ENCODE data around the gene SEPHS1.

SEPHS1 gene

DNA sequence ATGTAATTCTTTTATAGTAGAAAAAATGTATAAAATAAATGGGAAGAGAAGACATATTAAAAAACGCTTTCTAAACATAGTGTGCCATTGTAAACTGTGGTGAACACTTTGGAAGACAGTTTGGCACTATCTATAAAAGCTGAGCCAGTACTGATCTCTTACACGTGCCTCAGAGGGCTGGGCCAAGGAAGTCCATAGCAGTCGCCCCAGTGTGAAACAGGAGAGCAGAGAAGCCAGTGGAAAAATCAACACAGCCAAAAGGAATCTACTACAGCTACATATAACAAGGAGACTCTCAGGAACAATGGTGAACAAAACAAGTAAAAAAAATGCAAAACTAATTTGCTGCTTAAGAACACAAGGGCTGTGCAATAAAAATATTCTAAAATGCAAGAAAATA, 20.6 kb downstream of the SEPHS1 start:
- no peak for DNase-seq (ENCODE audit: low read depth)

DNA sequence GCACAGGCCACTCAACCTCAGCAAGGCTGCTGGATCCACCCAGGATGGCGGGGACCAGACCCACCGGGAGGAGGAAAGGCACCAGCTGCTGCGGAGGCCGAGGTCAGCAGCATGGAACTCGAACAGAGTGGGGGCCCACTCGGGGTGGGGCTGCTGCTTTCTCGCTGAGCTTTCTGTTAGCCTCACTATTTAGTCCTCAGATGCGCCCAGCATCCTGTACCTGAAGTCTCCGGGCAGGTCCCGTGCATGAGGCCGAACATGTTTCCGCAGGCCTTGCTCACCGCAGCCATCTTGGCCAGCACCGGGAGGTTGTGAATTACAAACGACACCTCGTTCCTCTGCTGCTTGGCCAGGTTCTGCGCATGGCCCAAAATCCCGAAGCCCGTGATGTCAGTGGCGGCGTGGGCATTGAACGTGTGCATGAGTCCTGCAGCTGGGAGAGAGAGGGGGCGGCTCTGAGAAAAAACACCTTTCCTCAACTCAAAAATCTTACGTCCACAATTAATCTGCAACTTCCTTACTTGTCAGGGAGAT, 25.4 kb downstream of the SEPHS1 start:
- no peak for DNase-seq (ENCODE audit: low read depth)

DNA sequence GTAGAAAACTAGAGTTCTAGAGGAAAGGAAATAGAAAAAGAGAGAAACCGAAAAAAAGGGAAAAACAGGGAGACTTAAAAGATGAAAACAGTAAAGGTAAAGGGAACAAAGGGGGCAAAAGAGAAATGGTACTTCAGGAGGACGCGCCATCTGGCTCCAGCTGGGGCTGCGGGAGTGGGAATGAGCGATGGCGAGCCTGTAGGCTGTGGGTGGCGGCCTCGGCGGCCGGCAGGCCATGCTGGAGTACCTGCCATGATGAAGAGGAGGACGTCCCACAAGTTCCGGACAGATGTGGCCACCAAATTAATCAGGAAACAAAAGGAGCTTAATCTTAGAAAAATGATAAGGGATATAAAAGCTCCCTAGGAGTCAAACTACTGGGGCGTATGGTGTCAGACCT, 26.5 kb downstream of the SEPHS1 start:
- DNase-seq (ENCODE audit: low read depth) = no peak

DNA sequence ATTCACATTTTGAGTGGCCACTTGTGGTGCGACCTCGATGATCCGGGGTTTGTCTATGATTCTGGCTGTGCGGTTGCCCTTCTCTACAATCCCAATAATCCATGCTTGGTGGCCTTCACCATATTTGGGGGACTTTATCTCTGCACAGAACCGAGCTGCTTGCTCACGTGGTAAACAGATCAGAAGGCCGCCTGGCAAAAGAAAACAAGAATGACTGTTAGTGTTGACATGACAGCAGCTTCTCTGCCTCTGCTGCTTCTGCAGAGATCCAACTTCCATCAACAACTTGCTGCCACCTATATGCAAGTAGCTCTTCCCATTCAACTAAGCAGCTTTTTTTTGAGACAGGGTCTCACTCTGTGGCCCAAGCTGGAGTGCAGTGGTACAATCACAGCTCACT, 28.9 kb downstream of the SEPHS1 start:
- DNase-seq (ENCODE audit: low read depth) = no peak

DNA sequence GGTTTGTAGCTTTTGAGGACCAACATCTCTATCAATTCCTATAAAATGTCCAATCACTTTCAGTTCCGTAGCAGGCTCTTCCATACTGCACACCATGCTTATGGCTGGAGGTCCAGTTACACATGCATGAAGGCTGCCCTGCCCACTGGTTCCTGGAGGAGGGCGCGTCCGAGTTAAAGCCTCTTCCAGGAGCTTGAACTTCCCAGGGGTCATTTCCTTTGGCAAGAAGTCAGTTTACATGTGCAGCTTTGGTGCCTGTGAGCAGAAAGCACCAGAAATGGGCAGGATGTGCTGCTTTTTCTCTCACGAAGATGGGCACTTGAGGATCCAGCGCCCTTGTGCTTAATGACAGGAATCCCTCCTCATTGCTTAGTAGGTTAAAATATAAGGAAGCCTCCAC, 30.6 kb downstream of the SEPHS1 start:
- DNase-seq (ENCODE audit: low read depth) = no peak

DNA sequence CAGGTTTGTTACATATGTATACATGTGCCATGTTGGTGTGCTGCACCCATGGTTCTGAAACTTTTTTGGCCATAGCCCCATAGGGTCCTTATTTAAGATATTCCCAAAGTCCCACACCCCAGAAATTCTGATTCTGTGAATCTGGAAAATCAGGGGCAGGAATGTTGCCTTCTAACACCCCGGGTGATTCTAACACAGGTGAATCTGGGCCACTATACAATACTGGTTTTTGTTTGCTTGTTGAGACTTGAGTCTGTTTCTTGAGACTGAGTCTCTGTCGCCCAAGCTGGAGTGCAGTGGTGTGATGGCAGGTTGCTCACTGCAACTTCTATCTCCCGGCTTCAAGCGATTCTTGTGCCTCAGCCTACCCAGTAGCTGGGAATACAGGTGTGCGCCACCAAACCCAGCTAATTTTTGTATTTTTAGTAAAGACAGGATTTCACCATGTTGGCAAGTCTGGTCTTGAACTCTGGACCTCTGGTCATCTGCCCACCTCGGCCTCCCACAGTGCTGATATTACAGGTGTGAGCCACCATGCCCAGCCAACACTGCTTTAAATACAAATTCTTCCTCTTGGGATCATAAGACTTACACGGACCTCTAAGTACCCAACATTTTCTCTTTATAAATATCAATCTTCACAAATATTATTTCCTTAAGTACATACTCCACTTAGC, 31.3 kb downstream of the SEPHS1 start:
- DNase-seq (ENCODE audit: low read depth) = no peak

DNA sequence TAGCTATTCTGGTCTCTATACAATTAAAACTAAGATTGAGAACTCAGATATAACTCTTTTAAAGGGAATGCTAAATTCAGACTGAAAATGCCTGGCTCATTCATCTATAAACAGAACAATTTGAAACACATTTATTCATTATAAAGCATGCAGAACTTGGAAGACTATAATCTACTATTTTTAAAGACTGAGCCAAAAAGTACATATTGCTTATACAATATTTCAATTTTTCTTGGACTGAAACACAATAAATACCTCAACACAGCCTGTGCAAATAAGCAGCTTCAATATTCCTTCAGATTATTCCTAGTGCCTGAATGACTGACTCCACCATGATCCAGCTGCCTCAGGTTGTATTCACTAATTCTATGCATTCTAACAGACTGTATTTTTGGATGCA, 32.7 kb downstream of the SEPHS1 start:
- no peak for DNase-seq (ENCODE audit: low read depth)

DNA sequence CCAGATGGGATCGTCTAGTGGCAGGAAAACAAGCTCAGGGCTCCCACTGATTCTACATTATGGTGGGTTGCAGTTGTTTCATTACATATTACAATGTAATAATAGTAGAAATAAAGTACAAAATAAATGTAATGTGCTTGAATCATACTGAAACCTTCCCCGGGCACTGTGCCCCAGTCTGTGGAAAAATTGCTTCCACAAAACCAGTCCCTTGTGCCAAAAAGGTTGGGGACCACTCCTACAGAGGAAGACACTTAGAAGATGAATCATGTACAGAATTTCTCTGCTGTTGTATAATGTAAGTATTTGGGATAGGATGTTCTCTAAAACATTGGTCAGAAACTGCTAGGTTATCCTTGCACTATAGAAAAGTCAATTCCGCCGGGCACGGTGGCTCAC, 36.9 kb downstream of the SEPHS1 start:
- DNase-seq (ENCODE audit: low read depth) = no peak

DNA sequence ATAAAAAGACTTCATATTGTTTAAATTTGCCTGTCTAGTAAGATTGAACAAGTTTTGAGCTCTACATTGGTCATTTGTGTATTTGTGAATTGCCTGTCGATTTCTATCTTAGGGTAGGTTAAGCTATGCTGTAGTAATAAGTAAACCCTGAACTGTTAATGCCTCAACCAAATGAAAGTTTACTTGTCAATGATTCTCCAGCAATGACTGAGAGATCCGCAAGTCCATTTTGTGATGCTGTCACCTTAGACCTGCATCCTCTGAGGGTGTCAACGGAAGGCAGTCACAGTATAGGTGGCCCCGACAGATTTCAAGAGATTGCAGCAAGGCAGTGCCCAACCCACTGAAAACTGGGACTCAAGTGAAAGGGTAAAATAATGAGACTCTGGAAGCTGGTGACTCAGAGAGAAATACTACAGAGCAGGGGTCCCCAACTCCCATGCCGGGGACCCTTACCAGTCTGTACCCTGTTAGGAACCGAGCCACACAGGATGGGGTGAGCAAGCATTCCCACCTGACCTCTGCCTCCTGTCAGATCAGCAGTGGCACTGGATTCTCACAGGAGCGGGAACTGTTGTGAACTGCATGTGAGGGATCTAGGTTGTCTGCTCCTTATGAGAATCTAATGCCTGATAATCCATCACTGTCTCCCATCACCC, 37.4 kb downstream of the SEPHS1 start:
- DNase-seq (ENCODE audit: low read depth) = no peak

DNA sequence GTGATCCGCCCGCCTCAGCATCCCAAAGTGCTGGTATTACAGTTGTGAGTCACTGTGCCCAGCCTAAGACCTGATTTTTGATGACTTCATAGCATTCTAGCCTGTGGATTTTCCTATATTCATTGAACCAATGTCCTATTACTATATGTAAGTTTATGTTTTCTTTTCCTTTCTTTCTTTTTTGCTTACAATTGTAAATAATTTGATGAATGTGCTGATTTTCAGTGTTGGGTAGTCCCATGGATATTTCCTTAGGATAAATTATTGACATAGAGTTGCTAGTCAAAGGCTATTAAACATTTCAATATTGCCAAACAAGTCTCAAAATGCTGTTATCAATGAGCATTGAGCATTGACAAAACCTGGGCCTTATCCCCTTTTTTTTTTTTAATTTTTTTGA, 38.3 kb downstream of the SEPHS1 start:
- DNase-seq (ENCODE audit: low read depth) = no peak

DNA sequence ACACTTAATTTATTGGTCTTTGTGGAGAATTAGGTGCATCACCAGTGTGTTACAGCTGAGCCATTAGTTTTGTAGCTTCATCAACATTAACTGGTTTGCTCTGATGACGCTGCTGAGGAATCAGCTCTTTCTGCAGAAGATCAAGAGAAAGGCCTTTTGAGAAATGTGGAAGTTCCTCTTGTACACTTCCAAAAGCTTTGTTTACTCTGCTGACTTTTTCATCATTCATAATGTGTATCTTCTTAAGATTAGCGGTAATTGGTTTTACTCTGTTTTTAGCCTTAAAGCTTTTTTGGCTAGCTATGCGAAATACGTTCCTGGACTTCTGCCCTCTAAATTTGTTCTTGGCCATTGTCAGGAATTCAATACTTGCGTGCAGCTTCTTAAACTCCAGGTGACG, 40.0 kb downstream of the SEPHS1 start:
- DNase-seq (ENCODE audit: low read depth) = no peak

DNA sequence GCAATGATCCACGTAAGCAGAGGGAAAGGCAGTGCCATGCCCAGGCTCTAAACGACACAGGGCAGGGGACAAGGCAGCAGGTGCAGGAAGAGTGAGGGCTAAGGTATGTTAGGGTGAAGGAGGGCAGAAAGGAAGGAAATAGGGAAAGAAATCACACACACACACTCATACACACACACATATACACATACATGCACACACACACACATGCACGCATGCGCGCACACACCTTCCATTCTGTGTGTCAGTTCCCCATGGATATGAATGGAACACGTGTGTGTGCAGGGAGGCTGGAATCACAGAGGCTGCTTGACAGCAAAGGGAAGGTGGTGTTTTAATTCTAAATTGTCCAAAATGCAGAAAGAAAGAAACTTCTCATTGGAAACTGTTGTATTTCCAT, 42.0 kb downstream of the SEPHS1 start:
- DNase-seq (ENCODE audit: low read depth) = no peak

DNA sequence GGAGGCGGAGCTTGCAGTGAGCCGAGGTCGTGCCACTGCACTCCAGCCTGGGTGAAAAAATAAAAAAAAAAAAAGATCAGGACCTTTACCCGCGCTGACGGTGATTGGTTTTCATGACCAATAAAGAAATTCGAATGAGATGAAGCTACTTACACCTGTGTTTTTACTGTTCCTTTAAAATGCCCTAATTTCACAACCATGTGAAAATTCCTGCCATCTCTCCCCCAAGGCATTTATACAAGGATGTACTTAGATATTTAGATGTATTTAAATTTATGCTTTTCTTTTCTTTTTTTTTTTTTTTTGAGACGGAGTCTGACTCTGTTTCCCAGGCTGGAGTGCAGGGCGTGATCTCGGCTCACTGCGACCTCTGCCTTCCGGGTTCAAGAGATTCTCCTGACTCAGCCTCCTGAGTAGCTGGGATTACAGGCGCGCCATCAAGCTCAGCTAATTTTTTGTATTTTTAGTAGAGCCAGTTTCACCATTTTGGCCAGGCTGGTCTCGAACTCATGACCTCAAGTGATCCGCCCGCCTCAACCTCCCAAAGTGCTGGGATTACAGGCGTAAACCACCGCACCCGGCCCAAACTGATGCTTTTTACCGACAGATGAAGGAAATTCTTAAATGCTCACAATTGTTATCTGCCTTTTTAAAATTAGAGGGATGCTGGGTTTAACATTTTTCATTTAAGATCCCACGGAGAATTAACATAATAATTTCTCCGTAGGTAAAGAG, 45.1 kb downstream of the SEPHS1 start:
- no peak for DNase-seq (ENCODE audit: low read depth)

DNA sequence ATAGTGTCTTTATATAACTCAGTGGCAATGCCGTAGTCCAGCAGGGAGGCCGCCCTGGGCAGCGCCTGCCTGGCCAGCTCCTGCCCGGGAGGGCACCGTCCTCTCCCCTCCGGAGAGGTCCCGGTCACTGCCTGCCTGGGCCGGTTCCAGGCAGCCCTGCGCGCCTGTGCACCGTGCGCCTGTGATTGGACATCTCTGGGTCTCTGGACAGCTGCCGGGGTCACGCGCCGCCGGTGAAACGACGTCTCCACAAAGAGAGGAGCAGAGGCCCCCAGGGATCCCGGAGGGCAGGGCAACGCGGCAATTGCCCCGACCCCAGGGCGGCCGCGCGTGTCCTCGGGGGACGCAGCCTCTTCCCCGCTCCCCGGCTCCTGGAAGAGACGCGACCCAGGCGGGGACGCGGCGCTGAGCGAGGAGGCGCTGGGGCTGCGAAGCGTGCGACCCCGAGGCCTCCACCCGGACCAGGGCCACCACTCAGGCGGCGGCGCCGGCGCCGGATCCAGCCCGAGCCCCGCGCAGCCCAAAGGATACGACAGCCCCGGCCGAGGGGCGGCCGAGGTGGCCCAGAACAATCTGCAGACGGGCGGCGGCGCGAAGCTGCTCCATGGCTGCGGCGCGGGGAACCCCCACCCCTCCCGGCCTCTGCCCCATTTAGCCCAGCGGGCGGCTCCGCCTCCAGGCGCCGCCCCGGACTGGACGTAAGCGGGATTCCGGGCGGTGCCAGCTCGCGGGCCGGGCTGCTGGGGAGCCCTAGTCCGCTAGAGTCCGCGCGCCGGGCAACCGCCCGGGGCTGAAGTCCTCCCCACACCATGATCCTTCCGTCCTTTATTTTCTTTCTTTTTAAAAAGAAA, 48.4 kb downstream of the SEPHS1 start, which contains the start of gene PHYH:
PHYH (minus strand) TSS at position 628 of the 851 bp plus-strand sequence; CDS start at position 606, 22 bp downstream.
- peak; percentile 49 for DNase-seq (ENCODE audit: low read depth)

DNA sequence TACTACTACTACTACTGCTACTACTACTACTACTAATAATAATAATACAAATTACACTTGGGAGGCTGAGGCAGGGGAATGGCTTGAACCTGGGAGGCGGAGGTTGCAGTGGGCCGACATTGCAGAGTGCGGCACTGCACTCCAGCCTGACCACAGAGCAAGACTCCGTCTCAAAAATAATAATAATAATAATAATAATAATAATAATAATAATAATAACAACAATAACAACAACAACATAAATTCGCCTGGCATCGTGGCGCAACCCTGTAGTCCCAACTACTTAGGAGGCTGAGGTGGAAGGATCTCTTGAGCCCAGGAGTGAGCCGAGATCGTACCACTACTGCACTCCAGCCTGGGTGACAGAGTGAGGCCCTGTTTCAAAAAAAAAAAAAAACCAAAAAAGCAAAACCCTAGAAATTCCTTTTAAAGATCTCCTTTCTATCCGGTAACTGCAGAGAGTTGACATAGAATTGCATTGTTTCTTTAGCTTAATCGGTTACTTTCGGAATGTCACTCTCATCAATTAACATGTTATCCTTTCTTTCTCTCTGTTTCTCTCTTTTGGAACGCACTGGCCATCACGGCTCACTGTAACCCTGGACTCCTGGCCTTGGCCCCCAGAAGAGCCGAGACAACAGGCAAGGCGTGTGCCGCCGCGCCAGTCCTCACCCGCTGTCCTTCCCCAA, 49.2 kb downstream of the SEPHS1 start:
- no peak for DNase-seq (ENCODE audit: low read depth)

DNA sequence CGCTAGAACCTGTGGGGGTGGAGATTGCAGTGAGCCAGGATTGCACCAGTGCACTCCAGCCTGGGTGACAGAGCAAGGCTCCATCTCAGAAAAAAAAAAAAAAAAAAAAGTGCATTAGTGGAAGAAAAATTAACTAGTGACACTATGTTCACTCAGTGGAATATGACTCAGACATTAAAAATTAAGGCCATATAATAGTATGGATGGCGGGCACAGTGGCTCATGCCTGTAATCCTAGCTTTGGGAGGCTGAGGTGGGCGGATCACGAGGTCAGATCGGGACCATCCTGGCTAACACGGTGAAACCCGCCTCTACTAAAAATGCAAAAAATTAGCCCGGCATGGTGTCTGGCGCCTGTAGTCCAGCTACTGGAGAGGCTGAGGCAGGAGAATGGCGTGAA, 51.6 kb downstream of the SEPHS1 start:
- no peak for DNase-seq (ENCODE audit: low read depth)

DNA sequence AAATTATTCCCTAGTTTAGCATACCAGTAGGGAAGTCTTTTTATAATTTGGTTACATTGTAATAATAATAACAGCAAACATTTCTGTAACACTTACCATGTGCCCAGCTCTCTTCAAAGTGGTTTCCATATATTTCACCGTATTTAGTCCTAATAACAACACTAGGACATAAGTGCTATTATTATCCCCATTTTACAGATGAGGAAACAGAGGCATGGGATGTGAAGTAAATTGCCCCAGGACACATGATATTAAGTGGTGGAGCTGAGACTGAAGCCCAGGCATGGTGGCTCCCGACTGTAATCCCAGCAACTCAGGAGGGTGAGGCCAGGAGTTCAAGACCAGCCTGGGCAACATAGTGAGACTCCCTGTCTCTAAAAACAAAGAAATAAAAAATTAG, 53.3 kb downstream of the SEPHS1 start:
- DNase-seq (ENCODE audit: low read depth) = no peak

DNA sequence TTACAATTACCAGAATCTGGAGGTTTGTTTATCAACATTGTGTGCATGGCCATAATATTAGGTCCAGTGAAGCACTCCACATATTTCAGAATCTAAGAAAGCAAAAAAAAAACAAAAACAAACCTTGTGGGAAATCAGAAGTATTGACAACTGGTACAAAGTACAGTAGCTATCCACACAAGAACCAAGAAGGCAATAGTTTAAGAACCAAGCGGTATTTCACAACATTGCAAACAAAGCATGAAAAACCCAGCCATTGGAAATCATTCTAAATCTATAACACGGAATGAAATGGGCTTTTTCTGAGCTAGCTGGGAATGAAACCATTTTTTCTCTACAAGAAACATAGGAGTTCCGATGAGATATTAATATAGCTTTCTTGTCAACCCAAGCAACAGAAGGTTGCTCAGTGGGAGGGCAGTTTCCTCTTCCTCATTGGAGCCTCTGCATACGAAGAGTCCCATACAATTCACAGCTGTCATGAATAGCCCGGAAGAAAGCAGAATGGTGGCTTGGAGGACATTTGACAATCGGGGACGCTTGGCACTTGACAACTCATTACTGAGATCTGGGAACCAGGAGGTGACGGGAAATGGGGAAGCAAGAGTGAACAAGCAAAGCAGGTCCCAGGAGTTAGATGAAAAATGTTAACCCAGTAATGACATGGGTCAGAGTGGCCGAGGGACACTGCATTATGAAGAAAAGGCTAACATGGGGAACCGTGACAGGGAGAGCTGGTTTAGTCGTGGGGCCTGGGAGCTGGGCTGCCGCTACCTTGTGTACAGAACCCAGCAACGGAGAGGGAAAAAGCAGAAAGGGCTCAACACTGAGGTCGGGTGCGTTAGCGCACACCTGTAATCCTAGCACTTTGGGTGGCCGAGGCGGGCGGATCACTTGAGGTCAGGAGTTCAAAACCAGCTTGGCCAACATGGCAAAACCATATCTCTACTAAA, 56.0 kb downstream of the SEPHS1 start:
- no peak for DNase-seq (ENCODE audit: low read depth)

DNA sequence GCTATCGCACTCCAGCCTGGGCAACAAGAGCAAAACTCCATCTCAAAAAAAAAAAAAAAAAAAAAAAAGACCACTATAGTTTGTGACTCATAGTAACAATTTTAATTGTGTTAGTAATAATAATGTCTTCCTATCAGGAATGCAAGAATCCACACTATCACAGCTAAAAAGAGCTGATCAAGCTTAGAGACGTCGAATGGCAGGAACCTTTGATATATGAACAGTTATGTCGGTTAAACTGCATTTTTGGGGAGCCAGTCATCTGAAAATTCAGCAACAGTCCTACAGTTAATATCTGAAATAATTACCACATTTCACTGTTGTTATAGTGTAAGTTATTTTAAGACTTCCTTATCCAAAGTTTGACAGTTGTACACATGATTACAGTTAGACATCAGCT, 57.0 kb downstream of the SEPHS1 start:
- no peak for DNase-seq (ENCODE audit: low read depth)

DNA sequence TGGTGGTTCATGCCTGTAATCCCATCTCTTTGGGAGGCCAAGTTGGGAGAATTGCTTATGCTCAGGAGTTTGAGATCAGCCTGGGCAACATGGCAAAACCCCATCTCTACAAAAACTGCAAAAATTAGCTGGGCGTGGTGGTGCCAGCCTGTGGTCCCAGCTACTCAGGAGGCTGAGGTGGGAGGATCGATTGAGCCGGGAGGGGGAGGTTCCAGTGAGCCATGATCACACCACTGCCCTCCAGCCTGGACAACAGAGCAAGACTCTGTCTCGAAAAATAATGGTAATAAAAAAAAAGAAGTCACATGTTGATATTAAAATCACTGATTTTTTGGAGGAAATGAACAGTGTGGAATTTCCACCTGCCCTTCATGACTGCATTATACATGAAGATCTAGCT, 64.0 kb downstream of the SEPHS1 start:
- no peak for DNase-seq (ENCODE audit: low read depth)
